HG02884 (cell line): ENCODE measurements around the gene KDM4B.
"Not testable (repeated sequence)": the region's sequence is repeated elsewhere in the genome, so short reads cannot be mapped to it uniquely, and the experiment has no call there.

ENCODE experiments used
- ATAC-seq: cut with Tn5 transposase; IDR thresholded peaks from one replicate; pipeline ENCODE4 v1.9.1; 2021; ENCODE audit warnings: mild to moderate bottlenecking, moderate library complexity; ENCODE audit not compliant: unreplicated experiment

KDM4B gene

DNA sequence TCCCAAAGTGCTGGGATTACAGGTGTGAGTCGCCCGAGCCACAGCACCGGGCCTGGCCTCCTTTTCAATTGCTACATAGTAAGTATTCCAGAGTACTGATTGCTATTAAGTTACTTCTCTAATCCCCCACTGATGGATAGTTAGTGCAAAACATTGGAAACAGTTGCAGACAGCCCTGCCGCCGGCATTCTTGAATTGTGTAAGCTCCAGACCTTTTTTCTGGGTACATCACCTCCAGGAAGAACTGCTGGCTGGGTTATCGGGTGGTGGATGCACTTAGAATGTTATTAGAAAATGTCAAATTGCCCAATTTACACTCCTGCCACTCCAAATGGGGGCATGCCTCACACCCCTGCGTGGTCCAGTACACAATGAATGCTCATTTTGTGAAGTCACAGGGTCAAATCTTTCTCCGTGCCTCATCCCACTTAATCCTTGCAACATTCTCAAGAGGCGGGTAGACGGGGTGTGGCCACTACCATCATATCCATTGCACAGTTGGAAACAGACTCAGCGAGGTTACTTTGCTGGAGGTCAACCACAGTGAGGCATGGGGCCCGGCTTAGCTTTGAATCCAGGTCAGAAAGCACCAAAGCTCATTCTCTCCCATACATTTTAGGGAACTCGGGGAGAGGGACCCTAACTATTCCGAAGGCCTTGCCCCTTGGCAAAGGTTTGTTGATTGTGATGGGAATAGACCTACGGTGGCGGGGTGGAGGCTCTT is 1.0 kb upstream of the KDM4B start:
- ATAC-seq, result no peak

- ATAC-seq, result no peak
These were observed 419 bp downstream of the KDM4B start for GRCh38 chr19:4969292-4969771.

DNA sequence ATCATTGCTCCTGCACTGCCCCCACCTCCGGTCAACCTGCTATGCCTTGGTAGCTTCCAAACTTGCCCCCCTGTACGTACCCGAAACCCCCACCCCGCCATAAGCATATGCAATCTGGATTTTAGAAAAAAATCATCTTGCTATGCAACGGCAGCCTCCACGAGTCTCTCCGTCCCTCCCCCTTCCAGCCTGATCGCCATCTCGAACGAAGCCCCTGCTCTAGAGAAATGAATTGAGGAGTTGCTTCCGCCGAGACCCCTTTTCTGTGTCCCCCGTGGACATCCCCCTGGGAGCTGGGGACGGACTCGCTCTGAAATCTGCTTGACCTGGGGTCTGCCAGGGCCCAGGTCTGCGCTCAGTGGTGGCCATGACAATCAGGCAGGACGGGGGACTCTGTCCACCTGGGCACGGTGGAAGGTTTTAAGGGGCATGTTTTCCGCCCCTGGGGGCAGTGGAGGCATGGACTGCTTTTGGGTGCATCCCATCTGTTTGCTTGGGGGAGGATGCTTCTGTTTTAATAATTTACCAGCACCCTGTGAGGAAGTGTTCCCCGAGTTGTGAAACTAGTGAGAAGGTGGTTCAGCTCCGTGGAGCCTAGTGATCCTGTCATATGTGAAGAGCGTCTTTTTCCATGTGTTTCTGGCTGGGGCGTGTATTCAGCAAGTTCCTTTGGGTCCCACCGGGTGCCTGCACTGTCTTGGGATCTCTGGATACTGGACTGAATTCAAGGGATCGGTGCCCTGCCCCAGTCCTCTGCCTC is 1.0 kb downstream of the KDM4B start:
- no peak for ATAC-seq

GRCh38 chr19:4970558-4971423 is 1.9 kb downstream of the KDM4B start:
- no peak for ATAC-seq

DNA sequence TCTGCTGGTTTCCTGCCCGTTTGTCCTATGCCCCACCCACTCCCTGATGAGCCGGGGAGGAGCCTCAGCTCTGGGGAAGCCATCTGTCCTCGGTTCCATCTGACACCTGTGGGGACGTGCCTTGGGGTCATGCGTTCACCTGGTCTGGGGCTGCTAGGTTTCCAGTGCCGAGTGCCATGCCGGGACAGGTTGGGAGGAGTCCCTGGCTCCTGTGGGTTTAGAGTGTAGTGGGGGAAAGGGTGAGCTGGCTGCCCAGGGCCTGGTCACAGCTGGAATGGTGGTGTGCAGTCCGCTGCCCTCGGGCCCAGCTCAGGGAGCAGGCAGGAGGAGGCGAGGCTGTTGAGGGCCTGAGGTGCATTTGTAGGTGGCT is 2.5 kb downstream of the KDM4B start:
- no peak for ATAC-seq

GRCh38 chr19:4971816-4972495 is 3.0 kb downstream of the KDM4B start:
- ATAC-seq, result no peak

- no peak for ATAC-seq
These were observed 3.8 kb downstream of the KDM4B start for GRCh38 chr19:4972509-4973230.

- no peak for ATAC-seq
These were observed 6.1 kb downstream of the KDM4B start for GRCh38 chr19:4974880-4975469.

- not testable (repeated sequence) for ATAC-seq
These were observed 6.7 kb downstream of the KDM4B start for GRCh38 chr19:4975601-4976000.

GRCh38 chr19:4976401-4977298 is 7.7 kb downstream of the KDM4B start:
- ATAC-seq, result no peak

DNA sequence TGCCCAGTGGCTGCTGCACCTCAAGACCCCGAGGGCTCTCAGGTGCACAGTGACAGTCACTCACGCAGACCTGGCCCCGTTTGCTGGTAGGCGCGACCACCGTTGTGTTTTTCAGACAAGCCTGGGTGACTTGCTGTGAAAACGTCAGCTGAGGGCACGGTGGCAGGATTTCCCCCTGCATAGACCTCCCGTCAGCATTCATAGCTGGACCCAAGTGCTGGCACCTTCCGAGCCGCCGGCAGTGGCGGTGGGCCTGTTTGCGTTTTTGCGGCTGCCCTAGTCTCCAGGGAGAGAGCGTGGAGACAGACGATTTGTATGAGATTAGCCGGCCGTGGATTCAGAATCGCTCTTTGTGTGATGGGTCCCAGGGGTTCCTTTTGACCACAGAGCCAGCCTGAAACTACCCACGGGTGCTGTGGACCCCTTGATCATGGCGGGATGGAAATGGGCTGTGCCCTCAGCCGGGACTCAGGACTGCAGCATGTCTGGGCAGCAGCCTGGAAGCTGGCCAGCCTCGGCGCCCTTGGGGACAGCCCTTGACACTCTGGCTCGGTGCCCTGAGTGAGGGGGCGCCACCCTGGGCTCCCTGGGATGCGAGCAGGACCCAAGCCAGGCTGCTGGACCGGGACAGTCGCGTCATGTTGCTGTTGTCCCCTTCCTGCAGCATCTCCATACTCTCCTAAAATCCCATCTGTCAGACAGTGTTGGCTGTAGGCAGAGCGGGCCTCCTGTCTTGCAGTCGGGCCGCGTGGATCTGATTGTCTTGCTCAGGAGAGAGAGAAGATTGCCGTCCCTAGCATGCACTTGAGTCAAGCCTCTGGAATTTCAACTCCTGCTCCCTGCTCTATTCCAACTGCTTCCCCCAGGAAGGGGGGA is 8.6 kb downstream of the KDM4B start:
- no peak for ATAC-seq

DNA sequence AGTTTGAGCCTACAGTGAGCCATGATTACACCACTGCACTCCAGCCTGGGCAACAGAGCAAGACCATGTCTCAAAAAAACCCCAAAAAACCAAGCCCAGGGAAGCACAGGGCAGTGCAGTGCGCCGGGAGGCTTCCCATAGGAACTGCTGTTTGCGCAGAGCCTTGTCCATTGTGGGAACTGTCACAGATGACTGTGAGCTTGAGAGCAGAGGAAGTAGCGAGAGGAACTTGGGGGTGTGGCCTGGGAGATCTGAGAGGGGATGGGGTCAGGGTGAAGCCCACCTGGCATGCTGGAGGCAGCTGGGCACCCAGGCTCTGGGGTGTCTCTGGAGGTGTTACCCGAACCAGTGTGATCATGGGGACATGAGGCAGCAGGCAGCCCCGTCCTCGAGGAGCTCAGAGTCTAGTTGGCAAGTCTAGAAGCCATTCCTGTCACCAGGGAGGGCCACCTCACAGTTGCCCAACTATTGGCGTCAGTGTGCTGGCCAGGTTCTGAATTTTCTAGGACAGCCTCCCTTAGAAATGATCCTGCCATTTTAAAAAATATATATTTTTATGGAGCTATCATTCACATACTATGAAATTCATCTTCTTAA is 10.4 kb downstream of the KDM4B start:
- no peak for ATAC-seq

- no peak for ATAC-seq
These were observed 11.2 kb downstream of the KDM4B start for GRCh38 chr19:4980067-4980466.

DNA sequence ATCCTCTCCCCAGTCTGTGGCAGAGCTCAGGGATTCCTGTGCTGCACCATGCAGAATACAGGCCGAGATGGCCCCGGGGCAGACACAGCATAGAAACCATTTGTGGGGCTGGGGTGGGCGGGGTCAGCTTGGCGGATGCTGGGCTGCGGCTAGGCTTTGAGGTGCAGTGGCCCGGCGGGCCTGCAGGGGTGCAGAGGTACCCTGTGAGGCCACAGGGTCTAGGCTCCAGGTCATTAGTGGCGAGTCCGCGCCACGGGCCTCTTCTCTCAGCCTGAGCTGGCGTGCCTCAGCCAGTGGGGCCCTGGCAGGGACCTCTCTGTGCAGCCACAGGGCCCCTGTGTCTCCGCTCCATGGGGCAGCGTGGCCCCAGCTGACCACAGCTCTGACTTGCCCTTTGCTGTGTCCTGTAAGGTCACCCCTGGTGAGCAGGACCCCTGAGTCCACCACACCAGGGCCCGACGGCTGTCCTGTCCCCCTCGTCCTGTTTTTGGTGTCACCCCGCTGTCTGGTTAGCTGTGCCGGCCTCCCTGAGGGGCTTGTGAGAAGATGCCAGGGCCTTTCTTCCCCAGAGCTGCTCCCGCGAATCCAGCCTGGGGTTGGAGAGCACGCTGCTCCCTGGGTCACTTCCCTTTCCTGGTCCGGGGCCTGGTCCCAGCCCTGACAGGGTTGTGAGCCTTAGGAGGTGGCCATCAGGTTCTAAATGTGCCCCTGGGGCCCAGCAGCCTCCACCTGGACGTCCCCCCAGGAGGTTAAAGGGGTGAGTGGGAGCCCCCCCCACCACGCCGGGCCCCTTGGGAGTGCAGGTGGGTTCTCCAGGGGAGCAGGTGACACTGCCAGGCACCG is 12.1 kb downstream of the KDM4B start:
- no peak for ATAC-seq

GRCh38 chr19:4981681-4981958 is 12.7 kb downstream of the KDM4B start:
- ATAC-seq, result no peak

GRCh38 chr19:4983346-4984105 is 14.6 kb downstream of the KDM4B start:
- ATAC-seq, result no peak
